Measurements from ENCODE around the gene SLC5A3. TPM values are rescaled to one million over a fixed set of nuclear protein-coding genes. Genes with fewer than 3 reads are reported as not detected.

Gene SLC5A3
- total RNA-seq, 6 donors from 2014 or later: 12.1 to 40.8 (median 13.7) TPM

DNA sequence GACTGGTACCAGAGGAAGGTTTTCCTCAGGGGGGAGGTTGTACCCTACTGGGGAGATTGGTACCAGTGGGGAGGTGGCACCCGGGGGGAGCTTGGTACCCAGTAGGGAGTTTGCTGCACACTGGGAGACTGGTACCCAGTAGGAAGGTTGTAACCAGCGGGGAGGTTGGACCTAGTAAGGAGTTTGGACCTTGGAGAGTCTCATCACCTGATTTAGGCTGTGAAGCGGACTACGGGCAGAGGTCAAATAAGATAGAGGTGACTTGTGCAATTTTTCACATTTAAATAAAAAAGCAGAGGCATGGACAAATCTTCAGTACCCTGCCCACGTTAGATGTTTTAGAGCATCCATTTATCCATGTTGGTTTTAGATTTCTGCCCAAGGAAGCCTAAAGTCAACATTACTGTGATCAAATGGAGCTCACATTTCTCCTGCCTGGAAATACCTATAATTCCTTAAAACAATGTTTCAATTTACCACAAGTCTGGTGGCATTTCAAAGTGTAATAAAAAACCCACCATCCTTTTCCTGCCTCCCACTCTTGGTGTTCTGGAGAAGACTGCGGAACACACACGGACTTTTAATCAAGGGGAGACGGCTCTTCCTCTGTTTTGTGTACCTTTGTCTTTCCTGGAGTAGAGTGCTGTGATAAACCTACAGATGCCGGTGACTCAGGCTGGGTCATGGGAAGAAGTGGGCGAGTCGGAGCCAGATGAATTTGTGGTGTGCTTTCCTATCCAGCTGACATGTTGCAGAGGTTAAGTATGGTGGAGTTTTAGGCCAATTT is 36.2 kb upstream of the SLC5A3 start:
- no peaks in the 10 kb centered on the region for H3K27me3 ChIP-seq
- H3K36me3 ChIP-seq: no peaks in the 10 kb centered on the region
- WGBS, 2 donors: 70 to 81% methylated on average over 11 of the region's 11 CpGs
- no peak for TF ChIP-seq EP300 (IDR thresholded peaks at IDR 0.05)
- TF ChIP-seq POLR2A (IDR thresholded peaks at IDR 0.05): no peak
- TF ChIP-seq, protein P1, sequence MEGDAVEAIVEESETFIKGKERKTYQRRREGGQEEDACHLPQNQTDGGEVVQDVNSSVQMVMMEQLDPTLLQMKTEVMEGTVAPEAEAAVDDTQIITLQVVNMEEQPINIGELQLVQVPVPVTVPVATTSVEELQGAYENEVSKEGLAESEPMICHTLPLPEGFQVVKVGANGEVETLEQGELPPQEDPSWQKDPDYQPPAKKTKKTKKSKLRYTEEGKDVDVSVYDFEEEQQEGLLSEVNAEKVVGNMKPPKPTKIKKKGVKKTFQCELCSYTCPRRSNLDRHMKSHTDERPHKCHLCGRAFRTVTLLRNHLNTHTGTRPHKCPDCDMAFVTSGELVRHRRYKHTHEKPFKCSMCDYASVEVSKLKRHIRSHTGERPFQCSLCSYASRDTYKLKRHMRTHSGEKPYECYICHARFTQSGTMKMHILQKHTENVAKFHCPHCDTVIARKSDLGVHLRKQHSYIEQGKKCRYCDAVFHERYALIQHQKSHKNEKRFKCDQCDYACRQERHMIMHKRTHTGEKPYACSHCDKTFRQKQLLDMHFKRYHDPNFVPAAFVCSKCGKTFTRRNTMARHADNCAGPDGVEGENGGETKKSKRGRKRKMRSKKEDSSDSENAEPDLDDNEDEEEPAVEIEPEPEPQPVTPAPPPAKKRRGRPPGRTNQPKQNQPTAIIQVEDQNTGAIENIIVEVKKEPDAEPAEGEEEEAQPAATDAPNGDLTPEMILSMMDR (IDR thresholded peaks at IDR 0.05): no peak
- TF ChIP-seq POLR2AphosphoS5 (IDR thresholded peaks at IDR 0.05): no peak
- no peak overlapping the region for H3K4me3 ChIP-seq
- H3K27ac ChIP-seq: no peak overlapping the region
- H3K9me3 ChIP-seq: no peaks in the 10 kb centered on the region
- ATAC-seq (ENCODE audit: low FRiP score in 2 of 2): no peak
- no peak for DNase-seq
- no peaks in the 10 kb centered on the region for H3K4me1 ChIP-seq

- H3K4me3 ChIP-seq: no peak overlapping the region
- 57 to 61% methylated on average over 10 of the region's 10 CpGs for WGBS, 2 donors
- no peaks in the 10 kb centered on the region for H3K4me1 ChIP-seq
- no peaks in the 10 kb centered on the region for H3K27me3 ChIP-seq
- no peaks in the 10 kb centered on the region for H3K36me3 ChIP-seq
- TF ChIP-seq POLR2AphosphoS5 (IDR thresholded peaks at IDR 0.05) (no peak), EP300 (IDR thresholded peaks at IDR 0.05) (no peak), POLR2A (IDR thresholded peaks at IDR 0.05) (no peak)
- DNase-seq (no peak), ATAC-seq (ENCODE audit: low FRiP score in 2 of 2) (no peak)
- no peaks in the 10 kb centered on the region for H3K9me3 ChIP-seq
- no peak overlapping the region for H3K27ac ChIP-seq
These were observed 33.5 kb upstream of the SLC5A3 start for GRCh38 chr21:34039678-34040382.

DNA sequence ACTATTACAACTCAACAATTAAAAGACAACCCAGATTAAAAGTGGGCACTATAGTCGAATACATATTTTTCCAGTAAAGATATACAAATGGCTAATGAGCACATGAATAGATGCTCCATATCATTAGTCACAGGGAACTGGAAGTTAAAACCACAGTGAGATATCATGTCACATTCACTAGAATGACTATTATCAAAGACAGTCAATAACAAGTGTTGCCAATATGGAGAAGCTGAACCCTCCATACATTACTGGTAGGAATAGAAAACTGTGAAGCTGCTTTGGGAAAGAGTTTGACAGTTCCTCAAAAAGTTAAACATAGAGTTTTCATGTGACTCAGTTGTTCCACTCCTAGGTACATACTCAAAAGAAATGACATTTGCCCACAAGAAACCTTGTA is 30.6 kb upstream of the SLC5A3 start:
- no peak for TF ChIP-seq EP300 (IDR thresholded peaks at IDR 0.05)
- no peak for TF ChIP-seq POLR2AphosphoS5 (IDR thresholded peaks at IDR 0.05)
- TF ChIP-seq, protein P1 (IDR thresholded peaks at IDR 0.05): no peak
- TF ChIP-seq POLR2A (IDR thresholded peaks at IDR 0.05): no peak
- Histone ChIP-seq H3K27ac (no peak overlapping the region), H3K4me3 (no peak overlapping the region), H3K36me3 (no peaks in the 10 kb centered on the region), H3K4me1 (no peaks in the 10 kb centered on the region), H3K9me3 (no peaks in the 10 kb centered on the region), H3K27me3 (no peaks in the 10 kb centered on the region)
- 88 to 91% methylated on average over 1 of the region's 1 CpG for WGBS, 2 donors
- no peak for ATAC-seq (ENCODE audit: low FRiP score in 2 of 2)
- DNase-seq: no peak

- ATAC-seq (ENCODE audit: low FRiP score in 2 of 2): no peak
- Histone ChIP-seq H3K27ac (no peak overlapping the region), H3K36me3 (no peaks in the 10 kb centered on the region), H3K27me3 (no peaks in the 10 kb centered on the region), H3K4me1 (no peaks in the 10 kb centered on the region), H3K9me3 (no peaks in the 10 kb centered on the region), H3K4me3 (no peak overlapping the region)
- TF ChIP-seq POLR2A (IDR thresholded peaks at IDR 0.05) (no peak), EP300 (IDR thresholded peaks at IDR 0.05) (no peak), POLR2AphosphoS5 (IDR thresholded peaks at IDR 0.05) (no peak)
- TF ChIP-seq, protein P1 (IDR thresholded peaks at IDR 0.05): no peak
- DNase-seq: no peak
- 91 to 95% methylated on average over 4 of the region's 4 CpGs for WGBS, 2 donors
These were observed 30.0 kb upstream of the SLC5A3 start for GRCh38 chr21:34043333-34043732.

GRCh38 chr21:34046917-34047316 is 26.5 kb upstream of the SLC5A3 start:
- no peaks in the 10 kb centered on the region for H3K4me1 ChIP-seq
- H3K27me3 ChIP-seq: no peaks in the 10 kb centered on the region
- WGBS, 2 donors: 81 to 82% methylated on average over 6 of the region's 6 CpGs
- no peak overlapping the region for H3K27ac ChIP-seq
- ATAC-seq (ENCODE audit: low FRiP score in 2 of 2) (no peak), DNase-seq (no peak)
- no peak overlapping the region for H3K4me3 ChIP-seq
- H3K9me3 ChIP-seq: no peaks in the 10 kb centered on the region
- TF ChIP-seq, protein P1 (IDR thresholded peaks at IDR 0.05): no peak
- TF ChIP-seq EP300 (IDR thresholded peaks at IDR 0.05) (no peak), POLR2A (IDR thresholded peaks at IDR 0.05) (no peak), POLR2AphosphoS5 (IDR thresholded peaks at IDR 0.05) (no peak)
- H3K36me3 ChIP-seq: no peaks in the 10 kb centered on the region
